HCT116 (cell line): ENCODE data around the gene FOXM1.

Source experiments
- JUND ChIP-seq: IDR thresholded peaks from 2 replicates; pipeline ENCODE4 v1.6.1; 2012
- POLR2AphosphoS5 ChIP-seq: IDR thresholded peaks from 2 replicates; pipeline ENCODE4 v1.6.1; 2011; ENCODE audit warnings: mild to moderate bottlenecking, low read depth, low read length, moderate library complexity
- TF ChIP-seq, protein P1 (sequence below), 3 experiments: fragments of 200-600 bp in 1 of 3; sonication (generic) in 1 of 3; IDR thresholded peaks in 2 of 3; conservative IDR thresholded peaks in 1 of 3; 2 replicates each; pipeline ENCODE4 v1.5.1; 2012 to 2017; ENCODE audit warnings: low read depth in 2 of 3, low read length in 2 of 3, antibody characterized with exemption in 1 of 3, borderline replicate concordance in 1 of 3, control low read depth in 1 of 3, mild to moderate bottlenecking in 1 of 3, mixed read lengths in 1 of 3, mixed run types in 1 of 3, moderate library complexity in 1 of 3; ENCODE audit not compliant: insufficient read depth in 1 of 3

DNA sequence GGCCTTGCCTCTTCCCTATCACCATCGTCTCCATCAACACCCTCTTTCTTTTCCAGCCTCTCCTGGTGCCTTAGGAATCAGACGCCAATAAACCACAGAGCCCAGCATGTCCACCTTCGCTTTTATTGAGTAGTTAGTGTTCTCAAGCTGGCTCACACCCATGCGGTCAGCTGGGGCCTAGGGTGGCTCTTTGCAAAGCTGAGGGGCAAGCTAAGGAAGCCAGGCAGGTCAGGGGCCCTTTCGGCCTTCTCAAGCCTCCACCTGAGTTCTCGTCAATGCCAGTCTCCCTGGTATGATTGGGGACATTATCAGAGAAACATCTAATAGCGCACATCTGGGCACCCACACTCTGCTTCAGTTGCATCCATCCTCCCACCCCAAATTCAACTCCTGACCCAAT is 19.4 kb downstream of the FOXM1 start:
- TF ChIP-seq POLR2AphosphoS5 (no peak), JUND (no peak)
- TF ChIP-seq, protein P1, sequence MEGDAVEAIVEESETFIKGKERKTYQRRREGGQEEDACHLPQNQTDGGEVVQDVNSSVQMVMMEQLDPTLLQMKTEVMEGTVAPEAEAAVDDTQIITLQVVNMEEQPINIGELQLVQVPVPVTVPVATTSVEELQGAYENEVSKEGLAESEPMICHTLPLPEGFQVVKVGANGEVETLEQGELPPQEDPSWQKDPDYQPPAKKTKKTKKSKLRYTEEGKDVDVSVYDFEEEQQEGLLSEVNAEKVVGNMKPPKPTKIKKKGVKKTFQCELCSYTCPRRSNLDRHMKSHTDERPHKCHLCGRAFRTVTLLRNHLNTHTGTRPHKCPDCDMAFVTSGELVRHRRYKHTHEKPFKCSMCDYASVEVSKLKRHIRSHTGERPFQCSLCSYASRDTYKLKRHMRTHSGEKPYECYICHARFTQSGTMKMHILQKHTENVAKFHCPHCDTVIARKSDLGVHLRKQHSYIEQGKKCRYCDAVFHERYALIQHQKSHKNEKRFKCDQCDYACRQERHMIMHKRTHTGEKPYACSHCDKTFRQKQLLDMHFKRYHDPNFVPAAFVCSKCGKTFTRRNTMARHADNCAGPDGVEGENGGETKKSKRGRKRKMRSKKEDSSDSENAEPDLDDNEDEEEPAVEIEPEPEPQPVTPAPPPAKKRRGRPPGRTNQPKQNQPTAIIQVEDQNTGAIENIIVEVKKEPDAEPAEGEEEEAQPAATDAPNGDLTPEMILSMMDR (IDR thresholded peaks at IDR 0.05 in 2 of 3, conservative IDR thresholded peaks at IDR 0.05 in 1 of 3; ENCODE audit: borderline replicate concordance in 1 of 3, insufficient read depth in 1 of 3, low read depth in 2 of 3, low read length in 2 of 3), result no peak
